Fibroblast of skin of right biceps (primary cell): ENCODE results near the gene HRNR.

Experiments used
- DNase-seq: peaks from one replicate; pipeline ENCODE4 v3.0.0-alpha.2; 2013

Gene HRNR

DNA sequence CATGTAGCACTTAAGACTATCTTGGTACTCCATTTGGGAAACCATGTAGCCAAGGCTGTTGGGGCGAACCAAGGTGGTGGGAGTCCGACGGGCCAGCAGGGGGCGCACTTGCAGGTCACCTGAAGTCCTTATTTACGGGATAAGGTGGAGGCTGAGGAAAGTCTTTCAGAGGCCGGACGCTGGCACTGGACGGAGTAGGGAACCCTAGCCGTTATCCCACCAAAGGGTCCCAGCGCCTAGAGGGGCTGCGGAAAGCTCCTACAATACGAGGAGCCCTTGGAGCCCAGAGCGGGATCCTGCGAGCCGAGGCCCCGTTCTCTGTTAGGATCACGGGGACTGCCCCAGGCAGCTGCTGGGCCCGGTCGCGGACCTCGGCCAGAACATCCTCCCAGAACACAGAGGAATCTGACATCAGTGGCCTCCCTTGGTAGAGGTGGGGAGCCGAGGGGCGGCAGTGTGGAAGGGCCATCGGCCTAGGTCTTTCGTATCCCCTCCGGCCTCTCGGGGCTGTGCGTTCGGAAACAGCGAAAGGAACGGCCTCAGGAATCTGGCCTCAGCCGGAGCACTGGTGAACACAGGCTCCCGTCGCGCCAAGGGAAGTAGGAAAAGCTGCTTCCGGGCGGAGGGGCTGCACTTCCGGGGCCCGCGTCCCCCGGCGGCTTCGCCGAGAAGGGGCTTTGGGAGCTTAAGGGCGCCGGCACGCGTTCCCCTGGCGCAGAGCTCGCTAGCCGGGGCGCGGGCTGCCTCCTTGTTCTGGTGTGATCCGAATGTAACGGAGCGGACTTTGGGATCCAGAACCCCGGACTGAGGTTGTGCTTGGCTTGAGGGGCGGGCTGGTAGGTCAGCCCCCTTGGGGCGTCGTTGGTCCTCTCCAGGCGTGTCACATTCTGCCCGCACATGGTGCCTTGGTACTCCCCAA is 35.1 kb downstream of the HRNR start:
- peak; percentile 56 for DNase-seq

DNA sequence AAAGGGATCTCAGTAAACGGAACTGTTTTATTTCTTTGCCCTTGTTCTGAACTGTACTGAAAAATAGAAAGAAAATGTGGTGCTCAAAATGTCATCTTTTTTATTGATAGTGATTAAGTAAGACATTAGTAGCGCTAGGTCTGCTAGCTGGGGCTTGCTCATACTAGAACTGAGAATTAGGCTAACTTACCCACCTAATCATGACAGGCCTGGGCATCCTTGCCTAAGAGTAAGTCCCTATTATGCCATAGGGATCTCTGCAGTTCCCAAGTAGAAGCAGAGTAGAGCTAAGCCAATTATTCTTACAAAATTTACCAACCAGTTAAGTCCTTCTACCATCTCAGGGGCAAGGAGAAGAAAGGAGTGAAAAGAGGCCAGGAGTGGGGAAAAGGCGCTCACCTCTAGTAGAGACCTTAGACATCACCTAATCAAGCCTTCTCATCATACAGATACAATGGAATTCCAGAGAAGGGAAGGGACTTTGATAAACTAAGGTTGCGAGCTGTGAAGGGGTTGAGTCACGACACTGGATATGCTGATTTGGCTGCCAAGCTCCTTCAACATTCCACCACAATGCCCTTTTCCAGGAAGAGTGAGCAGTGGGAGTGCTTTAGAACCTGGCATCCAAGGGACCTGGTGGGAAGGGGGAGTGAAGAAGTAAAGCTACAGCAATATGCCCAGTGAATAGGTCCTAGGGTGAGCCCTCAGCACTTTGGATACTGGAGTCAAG is 37.3 kb downstream of the HRNR start:
- DNase-seq: no peak

DNA sequence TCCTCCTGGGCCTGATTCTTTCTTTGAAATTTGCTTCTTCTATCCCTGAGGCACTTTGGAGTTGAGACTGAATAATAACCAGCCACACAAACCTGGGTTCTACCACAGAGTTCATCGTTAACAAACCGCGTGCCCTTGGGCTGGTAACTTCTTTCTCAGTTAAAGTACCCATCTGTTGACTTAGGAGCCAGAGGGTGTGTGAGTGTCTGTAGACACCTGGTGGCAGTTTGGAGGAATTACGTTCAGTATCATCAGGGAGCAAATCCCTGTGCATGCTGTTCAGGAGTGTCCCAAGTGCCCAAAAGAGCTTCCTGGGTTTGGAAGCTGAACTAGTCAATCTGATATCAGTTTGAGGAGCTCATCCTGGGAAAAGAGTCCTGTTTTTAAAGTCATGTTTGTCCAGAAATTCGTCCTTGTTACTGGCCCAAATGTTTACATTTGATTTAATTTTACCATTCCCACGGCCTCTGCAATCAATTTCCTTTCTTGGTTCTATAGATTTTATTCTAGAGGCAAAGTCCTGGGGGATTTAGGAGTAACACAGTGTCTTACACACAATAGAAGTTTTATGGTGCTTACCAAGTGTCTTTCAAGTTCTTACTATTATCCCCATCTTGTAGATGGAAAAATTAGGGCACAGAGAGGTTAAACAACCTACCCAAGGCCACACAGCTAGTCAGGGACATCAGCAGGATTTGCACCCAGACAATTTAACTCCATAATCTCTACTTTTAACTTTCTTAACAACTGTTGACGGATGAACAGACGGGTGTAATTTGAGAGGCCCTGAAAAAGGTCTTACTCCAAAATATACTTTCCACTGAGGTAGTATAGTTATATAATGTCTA is 38.2 kb downstream of the HRNR start:
- peak; percentile 65 for DNase-seq

DNA sequence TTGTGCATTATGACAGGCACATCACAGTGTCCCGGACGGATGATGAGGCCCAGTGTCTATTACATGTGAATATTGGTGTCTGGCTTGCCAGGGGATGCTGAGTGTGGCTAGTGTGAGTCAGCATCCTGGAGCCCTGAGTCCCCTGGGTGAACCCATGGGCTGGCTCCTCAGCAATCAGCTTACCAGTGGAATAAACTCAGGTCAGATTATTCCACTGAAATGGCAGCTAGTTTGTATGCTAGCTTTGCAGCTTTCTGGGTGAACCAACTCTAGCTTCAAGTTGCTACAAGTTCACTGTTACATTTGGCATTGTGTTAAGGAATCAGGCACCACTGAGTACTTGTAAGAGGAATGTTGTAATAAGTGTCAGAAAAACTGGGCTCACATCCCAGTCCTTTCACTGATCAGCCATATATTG is 41.0 kb downstream of the HRNR start:
- DNase-seq: peak; percentile 83

DNA sequence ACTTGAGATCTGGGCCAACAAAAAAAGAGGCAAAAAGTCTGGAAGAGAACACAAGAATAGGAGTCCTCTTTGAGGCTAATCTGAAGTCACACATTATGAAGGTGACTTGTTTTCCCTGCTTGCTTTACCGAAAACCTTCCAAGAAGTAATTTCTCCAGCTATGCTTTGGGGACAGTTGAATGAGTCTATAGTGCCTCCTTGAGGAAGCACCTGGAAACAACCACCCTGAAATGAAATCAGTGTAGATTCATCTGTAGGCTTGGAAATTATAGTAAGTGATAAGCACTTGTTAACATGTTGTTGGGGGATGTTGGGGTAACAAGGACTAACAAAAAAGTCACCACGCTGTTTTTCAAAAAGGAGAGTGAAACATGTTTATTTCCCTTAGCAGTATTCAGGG is 41.6 kb downstream of the HRNR start:
- DNase-seq: no peak

DNA sequence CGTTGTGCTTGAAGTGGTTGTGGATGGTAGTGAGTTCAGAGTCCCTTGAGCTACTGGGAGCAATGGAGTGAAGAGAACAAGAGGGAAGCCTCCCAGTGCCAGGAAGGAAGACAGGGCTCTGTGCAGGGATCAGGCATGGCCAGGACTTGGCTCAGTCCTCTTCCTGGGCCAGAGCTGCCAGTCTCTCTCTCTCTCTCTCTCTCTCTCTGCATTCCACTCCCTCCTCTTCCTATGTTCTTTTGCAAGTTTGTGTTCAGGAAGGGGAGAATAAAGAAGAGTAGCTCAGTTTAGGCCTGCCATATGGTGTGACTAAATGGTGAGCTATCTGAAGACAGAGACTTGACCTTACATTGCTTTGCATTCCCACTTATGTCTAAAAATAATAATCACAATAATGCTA is 44.4 kb downstream of the HRNR start:
- DNase-seq: peak; percentile 31

DNA sequence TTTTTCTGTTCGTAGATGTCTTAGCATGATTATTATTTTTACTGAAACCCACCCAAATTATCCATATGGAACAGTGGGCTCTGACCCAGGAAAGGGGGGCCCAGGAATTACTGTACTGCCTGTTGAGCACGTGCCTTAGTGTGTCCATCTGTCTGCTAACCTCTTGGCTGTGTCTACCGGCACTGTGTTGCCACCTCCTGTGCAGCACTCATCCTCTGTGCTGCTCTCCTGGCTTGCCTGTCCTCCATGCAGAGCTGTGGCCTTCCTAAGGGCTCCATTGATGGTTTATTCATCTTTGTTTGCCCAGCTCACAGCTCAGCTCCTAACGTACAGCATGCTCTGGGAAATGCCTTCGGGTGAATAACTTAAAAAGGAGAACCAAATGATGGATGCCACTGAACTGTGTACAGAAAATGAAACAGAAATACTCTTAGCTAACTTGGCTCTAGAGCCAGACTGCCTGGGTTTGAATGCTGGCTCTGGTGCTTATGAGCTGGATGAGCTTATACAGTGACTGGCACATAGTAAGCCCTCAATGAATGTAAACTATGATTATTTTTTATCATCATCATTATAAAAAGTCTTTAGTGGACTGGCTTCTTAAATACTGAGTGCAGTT is 53.6 kb downstream of the HRNR start:
- DNase-seq: no peak

DNA sequence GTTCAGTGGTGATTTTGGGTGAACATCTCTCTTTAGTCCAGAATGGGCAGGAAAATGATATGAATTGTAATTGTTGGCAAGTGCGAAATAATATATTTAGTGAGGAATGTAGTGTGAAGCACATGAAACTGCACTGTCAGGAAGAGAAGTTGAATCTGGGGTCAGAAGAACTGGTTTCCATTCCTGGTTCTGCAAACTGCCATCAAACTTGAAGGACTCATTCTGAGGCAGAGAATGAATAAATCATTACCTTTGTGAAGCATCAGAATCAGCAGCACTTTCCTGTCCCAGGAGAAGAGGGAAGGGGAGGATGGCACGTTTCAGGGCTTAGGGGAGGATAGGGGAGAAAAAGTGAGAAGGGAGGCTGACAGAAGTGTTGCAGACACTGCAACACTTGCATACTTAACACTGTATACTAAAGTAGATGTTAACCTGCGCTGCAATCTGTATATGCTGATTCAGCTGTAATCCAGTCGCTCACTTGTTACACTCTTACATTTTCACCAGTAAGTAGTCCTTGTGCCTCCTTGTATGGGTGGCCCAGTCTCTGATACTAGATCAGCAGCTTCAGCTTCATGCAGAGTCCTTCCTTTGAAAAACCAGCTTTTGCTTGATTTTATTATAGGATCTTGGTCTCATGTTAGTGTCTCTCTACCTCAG is 54.5 kb downstream of the HRNR start:
- no peak for DNase-seq

DNA sequence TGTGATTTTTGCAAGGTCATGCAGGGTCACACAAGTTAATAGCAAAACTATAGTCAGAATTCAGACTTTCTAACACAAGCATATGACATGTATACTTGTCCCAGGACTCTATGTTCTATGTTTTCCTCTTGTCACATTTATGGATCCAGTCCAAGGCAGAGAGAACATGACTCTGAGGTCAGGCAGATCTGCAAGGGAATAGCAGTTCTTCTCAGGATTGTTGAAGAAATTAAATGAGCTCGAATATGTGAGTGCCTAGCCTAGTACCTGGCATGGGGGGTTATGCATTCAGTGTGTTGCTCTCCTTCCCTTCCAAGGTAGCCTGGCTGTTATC is 55.5 kb downstream of the HRNR start:
- DNase-seq: no peak

DNA sequence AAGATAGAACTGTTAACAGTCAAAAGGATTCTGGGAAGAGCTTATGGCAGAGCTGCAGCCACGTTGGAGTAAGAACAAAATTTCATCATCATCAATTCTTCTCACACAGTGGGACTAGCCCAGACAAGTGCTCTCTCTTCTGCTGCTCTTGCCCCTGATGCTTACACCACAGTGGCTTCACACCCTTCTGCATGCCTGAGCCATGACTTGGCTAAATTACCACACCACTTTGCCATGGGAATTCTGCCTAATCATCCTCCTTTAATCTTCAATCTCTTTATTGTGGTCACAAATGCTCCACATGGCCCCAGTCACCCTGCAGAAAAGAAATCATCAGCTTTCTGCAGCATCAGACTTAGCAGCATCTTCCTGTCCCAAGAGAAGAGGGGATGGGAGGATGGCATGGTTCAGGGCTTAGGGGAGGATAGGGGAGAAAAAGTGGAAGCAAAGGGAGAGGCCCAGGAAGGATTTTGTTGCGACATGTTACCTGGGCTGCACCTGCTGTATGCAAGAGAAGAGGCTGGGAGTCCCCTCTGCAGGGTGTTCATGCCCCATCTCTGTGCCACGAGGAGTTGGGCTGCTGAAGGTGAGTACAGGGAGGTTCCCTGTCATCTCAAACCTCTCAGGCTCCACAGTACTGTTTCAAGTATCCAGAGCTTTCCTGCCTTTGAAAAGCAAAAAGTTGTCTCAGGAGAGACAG is 56.0 kb downstream of the HRNR start:
- peak; percentile 73 for DNase-seq

DNA sequence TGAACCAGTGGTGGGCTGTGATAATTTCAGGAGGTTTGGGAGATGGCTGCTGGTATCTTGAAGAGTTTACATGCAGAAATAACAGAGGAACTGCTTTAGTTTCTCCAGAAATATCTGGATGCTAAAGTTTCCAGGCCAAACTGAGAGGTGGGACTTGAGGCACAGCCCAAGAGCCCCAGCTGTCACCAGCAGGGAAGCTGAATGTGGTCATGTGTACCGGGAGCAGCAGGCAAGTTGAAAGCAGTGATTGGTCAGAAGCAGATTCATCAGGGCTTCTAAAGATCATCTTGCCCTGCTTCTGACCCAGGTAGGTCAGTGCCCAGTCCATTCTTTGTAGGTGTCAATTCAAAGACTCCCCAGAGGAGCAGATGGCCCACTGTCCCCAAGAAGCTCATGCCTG is 57.0 kb downstream of the HRNR start:
- DNase-seq: no peak

DNA sequence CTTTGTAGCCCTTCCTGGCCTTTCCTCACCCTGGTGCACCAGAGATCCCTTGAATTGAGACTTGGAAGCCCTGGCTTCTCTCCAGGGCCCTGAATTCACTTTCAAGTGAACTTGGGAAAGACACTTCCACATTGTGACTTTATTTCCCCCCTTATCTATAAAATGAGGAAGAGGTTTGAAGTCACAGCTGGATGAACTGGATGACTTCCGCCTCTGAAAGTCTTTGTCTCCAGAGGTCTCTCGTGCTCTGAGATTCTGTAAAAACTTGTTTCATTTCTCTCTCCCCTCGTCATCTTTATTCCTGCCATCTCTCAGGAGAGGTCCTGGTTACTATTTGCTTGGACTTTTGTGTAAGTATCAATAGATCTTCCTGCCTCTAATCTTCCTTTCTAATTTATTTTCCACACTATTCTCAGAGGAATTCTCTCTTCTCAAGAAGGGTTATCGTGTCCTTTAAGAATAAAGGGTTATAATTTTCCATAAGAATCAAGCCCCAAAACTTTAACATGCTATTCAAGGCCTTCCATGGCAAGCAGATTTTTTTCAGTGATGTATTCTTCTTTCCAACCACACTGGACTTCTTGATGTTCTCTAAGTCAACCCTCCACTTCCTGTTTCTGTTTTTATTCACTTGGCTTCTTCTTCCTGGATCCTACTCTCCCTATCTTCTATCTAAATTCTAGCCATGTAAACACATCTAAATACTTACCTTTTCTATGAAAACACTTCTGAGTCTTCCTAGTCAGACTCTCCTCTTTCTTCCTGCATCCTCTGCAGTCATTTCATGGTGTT is 58.5 kb downstream of the HRNR start:
- DNase-seq: no peak

DNA sequence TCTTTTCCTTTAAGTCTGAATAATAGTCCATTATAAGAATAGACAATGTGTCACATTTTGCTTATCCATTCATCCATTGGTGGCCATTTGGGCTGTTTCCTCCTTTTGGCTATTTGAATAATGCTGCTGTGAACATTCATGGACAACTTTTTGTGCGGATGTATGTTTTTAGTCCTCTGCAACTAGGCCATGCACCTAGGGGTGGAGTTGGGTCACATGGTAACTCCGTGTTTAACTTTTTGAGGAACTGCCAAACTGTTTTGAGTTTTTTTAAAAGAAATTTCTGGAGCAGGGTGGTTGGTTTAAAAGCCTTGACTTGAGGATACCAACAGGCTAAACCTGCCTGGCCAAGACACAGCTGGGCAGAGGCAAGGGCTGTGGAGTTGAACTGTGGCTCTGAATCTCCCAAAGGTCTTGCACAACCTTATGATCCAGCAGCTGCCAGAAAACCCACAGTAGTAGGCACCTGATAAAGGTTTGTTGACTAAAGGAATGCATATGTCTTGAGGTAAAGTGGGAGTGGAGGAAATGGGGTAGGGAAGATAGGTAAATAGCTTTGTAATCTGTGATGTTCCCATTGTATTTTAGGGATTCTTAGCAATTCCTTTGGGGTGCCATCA is 59.4 kb downstream of the HRNR start:
- DNase-seq: no peak

DNA sequence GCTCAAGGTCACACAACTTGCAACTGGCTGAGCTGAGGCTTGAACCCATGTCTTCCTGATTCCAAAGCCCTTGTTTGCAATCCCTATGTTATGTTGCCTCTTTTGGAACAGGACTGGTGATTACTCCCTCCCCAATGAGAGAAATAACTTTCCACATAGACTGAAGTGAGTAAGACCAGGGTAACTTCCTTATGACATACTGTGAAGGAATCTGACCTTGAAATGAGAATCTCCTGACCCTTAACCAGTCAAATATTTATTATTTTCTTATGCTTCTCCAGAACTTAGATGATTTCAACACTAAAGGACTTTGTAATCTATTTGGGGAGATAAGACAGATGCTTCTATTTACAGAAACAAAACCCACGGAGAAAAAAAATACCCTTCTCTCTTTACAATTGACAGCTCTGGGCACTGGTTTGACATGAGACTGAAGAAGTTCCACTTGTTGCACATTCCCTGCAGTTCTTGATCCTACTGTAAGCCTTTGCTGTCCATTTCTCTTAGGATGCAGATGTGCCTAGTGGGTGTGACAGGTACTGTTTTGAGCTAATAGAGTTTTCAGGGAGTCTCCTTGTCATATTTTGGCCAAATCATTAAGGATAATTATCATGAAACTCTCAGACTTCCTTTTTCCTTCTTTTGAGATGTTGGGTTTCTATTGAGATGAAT is 61.1 kb downstream of the HRNR start:
- peak; percentile 78 for DNase-seq
